HG03520 (cell line): Measurements from ENCODE around the gene ARHGAP10.
"Not testable (repeated sequence)": the region's sequence is repeated elsewhere in the genome, so short reads cannot be mapped to it uniquely, and the experiment has no call there.

Source experiments
- ATAC-seq: cut with Tn5 transposase; IDR thresholded peaks from one replicate; pipeline ENCODE4 v1.9.1; 2021; ENCODE audit warnings: mild to moderate bottlenecking, moderate library complexity; ENCODE audit not compliant: unreplicated experiment

Gene ARHGAP10

GRCh38 chr4:147891476-147892115 lies 159.7 kb downstream of the ARHGAP10 start:
- no peak for ATAC-seq

DNA sequence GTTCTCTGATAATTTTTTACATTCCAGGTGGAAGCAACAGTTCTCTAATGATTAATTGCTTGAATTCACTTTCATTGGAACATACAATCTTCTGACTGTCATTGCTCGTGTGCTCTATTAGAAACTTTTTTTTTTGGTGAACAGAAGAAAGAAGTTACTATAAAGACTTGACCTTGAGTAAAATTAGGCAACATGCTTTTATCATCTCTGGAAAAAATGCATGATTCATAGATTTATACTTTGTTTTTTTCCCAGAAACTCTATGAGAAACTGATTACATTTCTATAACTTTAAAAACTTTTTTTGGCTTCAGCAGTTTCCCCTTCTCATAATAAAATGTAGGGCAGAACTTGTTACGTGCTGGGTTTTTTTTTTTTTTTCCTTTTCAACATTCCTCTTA lies 167.6 kb downstream of the ARHGAP10 start:
- no peak for ATAC-seq

DNA sequence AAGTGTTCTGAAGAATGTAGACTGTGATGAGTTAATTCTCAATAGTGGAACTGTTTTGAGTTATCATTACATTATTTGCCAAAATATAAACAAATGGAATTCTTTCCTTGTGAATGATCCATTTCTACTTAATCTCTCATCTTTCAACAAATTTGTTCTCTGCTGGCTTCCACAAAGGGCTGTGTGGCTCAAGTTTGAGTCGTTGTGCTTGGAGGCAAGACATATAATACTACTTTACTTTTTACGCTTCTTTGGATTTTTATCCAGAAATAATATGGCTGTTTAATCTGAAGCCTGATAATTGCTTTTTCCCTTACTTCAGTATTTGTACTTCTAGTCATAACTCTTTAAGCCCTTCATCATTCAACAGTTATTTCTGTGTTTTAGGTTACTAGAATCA lies 169.5 kb downstream of the ARHGAP10 start:
- no peak for ATAC-seq

GRCh38 chr4:147901916-147902315 lies 170.0 kb downstream of the ARHGAP10 start:
- ATAC-seq = no peak

- ATAC-seq = no peak
Observed at GRCh38 chr4:147909225-147909624, 177.3 kb downstream of the ARHGAP10 start.

DNA sequence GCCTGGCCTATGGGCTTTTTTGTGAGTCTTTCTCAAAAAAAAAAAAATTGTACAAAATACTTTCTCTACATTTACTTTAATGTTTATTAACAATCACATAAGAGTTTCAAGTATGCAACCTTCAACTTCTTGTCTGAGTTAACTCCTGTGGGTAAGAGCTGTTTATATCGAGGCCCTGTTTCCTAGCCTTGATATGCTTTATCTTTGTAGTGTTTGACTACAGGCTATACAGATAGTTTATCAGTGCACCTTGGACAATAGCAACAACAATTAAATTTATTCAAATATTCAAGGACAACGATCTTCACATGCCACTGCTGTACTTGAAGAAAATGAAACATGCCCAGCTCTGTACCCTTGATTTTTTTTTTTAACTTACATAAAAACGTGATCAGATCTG lies 178.4 kb downstream of the ARHGAP10 start:
- ATAC-seq = no peak

DNA sequence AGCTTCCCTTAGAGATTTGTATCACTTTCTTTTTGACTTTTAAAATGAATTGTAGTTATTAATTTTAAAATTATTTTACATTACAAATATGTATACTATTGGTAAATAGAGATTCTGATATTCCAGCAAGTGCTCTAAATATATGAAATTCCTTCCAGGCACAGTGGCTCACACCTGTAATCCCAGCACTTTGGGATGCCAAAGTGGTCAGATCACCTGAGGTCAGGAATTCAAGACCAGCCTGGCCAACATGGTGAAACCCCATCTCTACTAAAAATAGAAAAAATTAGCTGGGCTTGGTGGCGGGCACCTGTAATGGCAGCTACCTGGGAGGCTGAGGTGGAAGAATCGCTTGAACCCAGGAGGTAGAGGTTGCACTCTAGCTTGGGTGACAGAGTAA lies 180.2 kb downstream of the ARHGAP10 start:
- ATAC-seq = not testable (repeated sequence)

GRCh38 chr4:147913137-147913536 lies 181.2 kb downstream of the ARHGAP10 start:
- no peak for ATAC-seq

DNA sequence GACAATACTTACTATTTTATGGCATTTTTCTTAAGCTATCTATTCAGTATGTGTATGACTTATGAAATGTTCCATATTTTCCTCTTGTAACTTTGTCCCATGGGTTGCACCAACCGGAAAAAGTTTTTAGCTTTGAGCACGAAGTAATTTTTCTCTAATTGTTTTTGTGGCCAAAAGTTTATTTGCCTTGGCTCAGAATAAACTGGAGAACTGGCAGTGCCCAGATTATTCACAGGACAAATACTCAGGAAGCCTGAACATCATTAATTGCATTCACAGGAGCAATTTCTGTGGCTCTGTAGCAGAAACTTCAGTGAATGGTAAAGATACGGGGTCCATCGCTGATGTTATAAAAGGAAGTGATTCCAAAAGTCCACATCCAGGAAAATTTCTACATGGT lies 184.5 kb downstream of the ARHGAP10 start:
- ATAC-seq = no peak

GRCh38 chr4:147923381-147923780 lies 191.5 kb downstream of the ARHGAP10 start:
- no peak for ATAC-seq

DNA sequence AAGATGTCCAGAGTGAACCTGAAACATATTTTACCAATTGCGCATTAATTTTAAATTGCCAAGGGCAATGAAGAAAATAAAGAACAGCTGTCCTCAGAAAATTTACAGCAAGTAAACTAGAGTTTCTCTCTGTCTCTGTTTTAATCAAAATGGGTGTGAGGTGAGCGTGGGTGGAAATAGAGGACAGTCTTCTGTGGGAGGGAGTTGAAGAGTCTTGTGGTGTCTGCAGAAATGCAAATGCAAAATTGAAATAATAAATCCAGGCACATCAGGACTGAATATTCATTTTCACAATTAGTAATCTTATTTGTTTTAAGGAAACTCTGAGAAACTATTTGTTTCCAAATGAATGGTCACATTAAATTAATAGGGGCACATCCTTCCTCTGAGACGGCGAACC lies 192.0 kb downstream of the ARHGAP10 start:
- ATAC-seq = peak; percentile 48

GRCh38 chr4:147924604-147925412 lies 192.9 kb downstream of the ARHGAP10 start:
- ATAC-seq = no peak

DNA sequence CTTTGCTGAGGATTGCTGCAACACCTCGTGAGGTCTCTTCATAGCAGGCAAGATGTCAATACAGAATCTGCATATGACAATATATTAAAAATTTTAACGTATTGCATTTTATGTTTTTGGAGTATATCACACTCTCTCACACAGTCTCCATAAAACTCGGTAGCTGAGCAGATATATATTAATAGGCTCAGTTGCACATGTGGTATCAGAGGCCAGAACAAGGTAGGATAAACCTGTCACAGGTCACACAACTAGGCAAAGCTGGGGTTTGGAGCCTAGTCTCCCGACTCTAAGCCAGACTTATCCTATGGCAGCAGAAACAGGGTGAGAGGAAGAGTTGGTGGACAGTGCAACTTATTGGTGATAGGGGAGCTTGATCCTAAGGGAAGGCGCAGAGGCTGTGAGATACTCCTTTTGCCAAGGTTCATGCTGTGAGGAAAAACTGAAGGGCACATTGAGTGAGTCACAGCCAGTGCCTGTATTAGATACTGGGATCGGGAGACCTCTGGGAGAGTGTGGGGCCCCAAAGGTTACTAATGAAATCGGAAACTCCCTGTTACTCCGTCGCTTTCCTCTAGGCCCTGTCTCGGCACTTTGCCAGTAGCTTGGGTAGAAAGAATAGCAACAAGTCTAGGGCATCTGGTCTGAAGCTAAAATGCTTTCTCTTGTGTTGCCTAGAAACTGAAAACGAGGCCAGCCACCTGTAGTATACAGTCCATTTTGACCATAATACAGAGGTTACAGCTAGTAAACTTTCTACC lies 195.7 kb downstream of the ARHGAP10 start:
- ATAC-seq = no peak

GRCh38 chr4:147928400-147928799 lies 196.5 kb downstream of the ARHGAP10 start:
- no peak for ATAC-seq

DNA sequence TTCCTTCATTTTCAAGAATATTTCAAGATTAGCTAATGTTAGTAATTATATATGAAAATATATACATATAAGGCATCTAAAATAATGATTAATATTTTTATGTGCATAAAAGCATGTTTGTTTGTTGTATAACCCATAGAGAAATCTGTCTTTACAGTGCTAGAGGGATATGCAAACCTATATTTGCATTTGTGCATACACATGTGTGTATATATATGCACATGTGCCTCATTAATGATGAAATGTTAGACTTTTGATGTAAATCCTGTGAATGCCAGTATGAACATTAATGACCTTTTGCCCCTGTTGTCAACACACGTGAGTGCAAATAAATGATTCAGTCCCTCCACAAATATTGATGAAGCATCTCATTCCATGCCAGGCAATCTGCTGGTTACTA lies 197.9 kb downstream of the ARHGAP10 start:
- ATAC-seq = no peak

GRCh38 chr4:147933316-147933715 lies 201.4 kb downstream of the ARHGAP10 start:
- ATAC-seq = no peak

- ATAC-seq = no peak
Observed at GRCh38 chr4:147933779-147934178, 201.9 kb downstream of the ARHGAP10 start.

DNA sequence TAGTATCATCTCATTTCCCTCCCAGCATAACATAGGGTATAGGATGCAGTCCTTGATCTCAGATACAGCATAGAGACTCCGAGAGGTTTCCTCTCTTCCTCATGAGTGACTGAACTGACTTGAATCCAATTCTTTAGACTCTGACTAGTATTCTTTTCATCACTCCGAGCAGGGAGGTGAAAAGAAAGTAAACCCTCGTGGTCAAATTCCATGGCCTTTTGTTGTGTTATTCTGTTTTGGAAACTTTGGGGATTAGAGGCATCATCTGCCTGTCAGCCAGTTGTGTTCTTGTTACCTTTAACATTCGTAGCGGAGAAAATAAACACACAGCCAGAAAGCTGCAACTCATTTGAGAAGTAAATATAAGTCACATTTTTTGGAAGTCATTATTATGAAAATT lies 206.6 kb downstream of the ARHGAP10 start:
- ATAC-seq = no peak

DNA sequence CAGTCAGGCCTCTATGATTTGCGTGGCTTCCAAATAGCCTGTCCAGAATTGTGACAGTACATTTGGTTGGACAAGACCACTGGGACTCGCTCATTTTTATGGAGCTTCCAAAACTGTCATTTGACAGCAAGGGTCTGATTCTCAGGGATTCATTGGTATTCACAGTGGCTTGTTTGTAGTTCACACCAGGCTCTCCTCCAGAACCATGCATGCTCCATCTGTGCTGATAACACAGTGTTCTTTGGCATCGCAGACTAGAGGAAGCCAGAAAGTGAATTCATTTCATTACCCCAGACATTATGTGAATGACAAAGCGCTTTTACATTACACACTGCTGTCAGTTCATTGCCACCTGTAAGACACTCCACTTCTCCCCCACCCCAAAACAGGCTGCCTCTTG lies 208.3 kb downstream of the ARHGAP10 start:
- no peak for ATAC-seq

GRCh38 chr4:147941373-147941772 lies 209.5 kb downstream of the ARHGAP10 start:
- ATAC-seq = no peak

GRCh38 chr4:147942729-147943128 lies 210.8 kb downstream of the ARHGAP10 start:
- ATAC-seq = peak; percentile 35

- peak; percentile 93 for ATAC-seq
Observed at GRCh38 chr4:147943159-147943638, 211.3 kb downstream of the ARHGAP10 start.
